GM10248 (cell line): ENCODE results near the gene FMO1.

Experiments used
- CTCF ChIA-PET: fragments of 300-600 bp; sonication (Branson Sonifier 250); formaldehyde crosslinking; extraction: SDS; loops from one replicate; lab custom pipeline; 2021; ENCODE audit warnings: antibody characterized with exemption; lab: Yijun Ruan, JAX
- POLR2A ChIA-PET: fragments of 350-650 bp; sonication (Branson Sonifier 250); formaldehyde crosslinking; extraction: SDS; loops from one replicate; lab custom pipeline; 2020; ENCODE audit warnings: antibody characterized with exemption; lab: Yijun Ruan, JAX
- DNase-seq: peaks from one replicate; pipeline ENCODE4 v3.0.0; 2012; ENCODE audit errors: extremely low spot score
- TF ChIP-seq, protein P1 (sequence below): IDR thresholded peaks from 2 replicates; pipeline ENCODE4 v1.5.1; 2012; ENCODE audit warnings: mild to moderate bottlenecking, low read depth; ENCODE audit errors: extremely low read depth, missing control alignments, control extremely low read depth

FMO1 gene

DNA sequence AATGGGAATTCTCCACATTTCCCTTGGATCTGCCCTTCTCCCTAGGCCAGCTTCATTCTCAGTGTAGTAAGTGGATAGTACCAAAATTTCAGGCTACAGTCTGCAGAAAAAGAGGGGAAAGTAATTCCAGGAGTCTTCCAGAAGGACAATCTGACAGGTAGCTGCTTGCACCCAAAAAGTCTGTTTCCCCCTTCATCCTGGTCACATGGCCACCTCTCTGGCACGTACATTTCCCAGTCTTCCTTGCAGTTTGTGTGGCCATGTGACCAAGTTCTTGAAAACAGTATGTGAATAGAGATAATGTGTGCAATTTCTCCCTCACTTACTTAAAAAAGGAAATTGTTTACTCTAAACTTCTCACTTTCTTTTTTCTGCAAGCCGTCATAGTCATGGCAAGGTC lies 51.0 kb downstream of the FMO1 start:
- POLR2A ChIA-PET, result no interaction called here
- CTCF ChIA-PET, result interaction anchor here (0.7 to 2.5 kb wide), 3 partner anchors 13 to 54 kb away, joined by 3 to 9 read pairs (median 4); partner anchors contain the start of gene FMO4
- no peak for DNase-seq
- TF ChIP-seq, protein P1, sequence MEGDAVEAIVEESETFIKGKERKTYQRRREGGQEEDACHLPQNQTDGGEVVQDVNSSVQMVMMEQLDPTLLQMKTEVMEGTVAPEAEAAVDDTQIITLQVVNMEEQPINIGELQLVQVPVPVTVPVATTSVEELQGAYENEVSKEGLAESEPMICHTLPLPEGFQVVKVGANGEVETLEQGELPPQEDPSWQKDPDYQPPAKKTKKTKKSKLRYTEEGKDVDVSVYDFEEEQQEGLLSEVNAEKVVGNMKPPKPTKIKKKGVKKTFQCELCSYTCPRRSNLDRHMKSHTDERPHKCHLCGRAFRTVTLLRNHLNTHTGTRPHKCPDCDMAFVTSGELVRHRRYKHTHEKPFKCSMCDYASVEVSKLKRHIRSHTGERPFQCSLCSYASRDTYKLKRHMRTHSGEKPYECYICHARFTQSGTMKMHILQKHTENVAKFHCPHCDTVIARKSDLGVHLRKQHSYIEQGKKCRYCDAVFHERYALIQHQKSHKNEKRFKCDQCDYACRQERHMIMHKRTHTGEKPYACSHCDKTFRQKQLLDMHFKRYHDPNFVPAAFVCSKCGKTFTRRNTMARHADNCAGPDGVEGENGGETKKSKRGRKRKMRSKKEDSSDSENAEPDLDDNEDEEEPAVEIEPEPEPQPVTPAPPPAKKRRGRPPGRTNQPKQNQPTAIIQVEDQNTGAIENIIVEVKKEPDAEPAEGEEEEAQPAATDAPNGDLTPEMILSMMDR, result no peak

DNA sequence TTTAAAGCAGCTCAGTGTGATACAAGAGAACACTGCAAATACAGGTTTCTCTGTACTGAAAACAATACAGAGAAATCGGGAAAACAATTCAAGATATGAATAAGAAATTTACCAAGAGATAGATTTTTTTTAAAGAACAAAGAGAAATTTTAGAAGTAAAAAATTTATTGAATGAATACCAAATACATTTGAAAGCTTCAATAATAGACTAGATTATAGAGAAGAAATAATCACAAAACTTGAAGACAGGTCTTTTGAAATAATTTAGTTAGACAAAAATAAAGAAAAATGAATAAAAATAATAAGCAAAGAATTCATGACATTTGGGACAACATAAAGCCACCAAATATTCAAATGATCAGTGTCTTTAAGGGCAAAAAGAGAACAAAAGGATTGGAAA lies 52.1 kb downstream of the FMO1 start:
- ChIA-PET CTCF (interaction anchor here (2.5 kb wide), 1 partner anchor 13 kb away, joined by 9 read pairs; the partner anchor contains the start of gene FMO4), POLR2A (no interaction called here)
- no peak for DNase-seq
- TF ChIP-seq, protein P1, result no peak

DNA sequence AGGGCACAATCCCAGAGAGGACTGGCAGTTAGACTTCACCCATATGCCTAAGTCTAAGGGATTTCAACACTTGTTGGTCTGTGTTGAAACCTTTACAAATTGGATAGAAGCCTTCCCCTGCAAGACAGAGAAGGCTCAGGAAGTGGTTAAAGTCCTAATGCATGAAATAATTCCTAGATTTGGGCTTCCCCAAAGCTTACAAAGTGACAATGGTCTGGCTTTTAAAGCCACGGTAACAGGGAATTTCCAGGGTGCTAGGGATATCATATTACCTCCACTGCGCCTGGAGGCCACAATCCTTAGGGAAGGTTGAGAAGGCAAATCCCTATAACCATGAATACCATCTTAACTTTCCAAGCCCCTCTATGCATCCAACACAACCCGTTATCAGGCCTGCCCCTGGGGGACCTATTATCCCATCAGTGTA lies 62.4 kb downstream of the FMO1 start:
- CTCF ChIA-PET, result no interaction called here
- TF ChIP-seq, protein P1, result no peak
- no peak for DNase-seq
- POLR2A ChIA-PET, result no interaction called here

DNA sequence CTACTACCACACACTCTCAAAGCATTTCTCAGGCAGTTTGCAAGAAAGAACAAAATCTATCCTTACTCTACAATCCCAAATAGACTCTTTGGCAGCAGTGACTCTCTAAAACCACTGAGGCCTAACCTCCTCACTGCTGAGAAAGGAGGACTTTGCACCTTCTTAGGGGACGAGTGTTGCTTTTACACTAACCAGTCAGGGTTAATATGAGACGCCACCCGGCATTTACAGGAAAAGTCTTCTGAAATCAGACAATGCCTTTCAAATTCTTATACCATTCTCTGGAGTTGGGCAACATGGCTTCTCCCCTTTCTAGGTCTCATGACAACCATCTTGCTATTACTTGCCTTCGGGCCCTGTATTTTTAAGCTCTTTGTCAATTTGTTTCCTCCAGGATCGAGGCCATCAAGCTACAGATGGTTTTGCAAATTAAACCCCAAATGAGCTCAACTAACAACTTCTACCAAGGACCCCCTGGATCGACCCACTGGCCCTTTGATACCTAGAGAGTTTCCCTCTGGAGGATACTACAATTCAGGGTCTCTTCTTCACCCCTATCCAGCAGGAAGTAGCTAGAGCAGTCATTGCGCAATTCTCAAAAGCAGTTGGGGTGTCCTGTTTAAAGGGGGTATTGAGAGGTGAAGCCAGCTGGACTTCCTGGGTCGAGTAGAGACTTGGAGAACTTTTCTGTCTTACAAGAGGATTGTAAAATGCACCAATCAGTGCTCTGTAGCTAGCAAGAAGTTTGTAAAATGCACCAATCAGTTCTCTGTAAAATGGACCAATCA lies 63.7 kb downstream of the FMO1 start:
- no peak for DNase-seq
- CTCF ChIA-PET, result interaction anchor here (0.8 to 3.2 kb wide), 7 partner anchors 13 to 404 kb away, joined by 3 to 76 read pairs (median 14); partner anchors contain the start of gene FMO1
- POLR2A ChIA-PET, result no interaction called here
- TF ChIP-seq, protein P1, result no peak

DNA sequence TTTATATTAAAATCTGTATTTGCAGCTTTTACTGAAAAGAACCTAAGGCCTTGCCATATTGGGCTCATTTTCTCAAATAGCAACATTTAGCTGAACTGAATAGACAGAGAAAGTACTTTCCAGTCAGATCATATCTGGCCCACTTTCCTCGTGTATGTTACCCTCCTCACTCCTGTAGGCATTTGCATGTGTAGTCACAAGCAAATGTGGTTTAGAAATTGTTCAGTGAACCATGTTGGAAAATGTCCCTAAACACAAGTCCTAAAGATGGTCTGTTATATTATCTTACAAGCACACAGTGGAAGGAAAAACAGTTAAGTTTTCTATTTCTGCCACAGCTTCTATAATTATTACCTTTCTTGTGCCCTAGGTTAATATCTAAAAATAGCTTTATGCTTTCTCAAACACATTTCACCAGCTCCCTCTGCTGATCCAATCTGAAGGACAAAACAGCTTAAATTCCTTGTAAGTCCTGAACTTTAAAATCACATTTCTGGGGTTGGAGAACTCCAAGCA lies 65.1 kb downstream of the FMO1 start:
- POLR2A ChIA-PET, result no interaction called here
- CTCF ChIA-PET, result interaction anchor here (0.6 to 3.2 kb wide), 44 partner anchors 8 to 624 kb away, joined by 3 to 76 read pairs (median 4); partner anchors contain the start of gene FMO1
- DNase-seq, result no peak

DNA sequence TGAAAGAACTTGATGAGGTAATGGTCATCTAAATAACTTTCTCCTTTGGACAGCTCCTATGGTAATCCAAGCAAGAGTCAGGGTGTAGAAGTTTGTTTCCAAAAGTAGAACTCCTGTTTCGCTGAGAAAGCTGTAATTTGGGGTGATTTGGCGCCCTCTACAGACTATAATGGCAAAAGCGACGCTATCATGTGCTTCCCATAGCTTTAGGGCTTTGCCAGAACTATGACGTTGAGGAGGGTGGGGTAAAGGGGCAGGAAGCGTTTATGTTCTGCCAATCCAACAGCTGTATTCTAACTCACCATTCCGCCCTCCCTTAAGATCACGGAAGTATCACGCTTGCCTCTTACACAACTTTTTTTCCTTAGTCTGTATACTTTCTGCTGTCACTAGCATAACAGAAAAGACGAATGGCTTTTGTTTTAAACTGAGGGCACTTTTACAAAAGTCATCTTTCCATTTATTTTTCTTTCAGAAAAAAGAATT lies 65.6 kb downstream of the FMO1 start, which contains the start of gene FMO4:
Gene FMO4 (plus strand): TSS at position 349 of the 486 bp plus-strand sequence. CDS start 5,643 bp downstream, outside the sequence.
- ChIA-PET POLR2A (no interaction called here), CTCF (interaction anchor here (0.6 to 3.2 kb wide), 47 partner anchors 8 to 1386 kb away, joined by 3 to 76 read pairs (median 4); partner anchors contain the start of gene FMO1)
- DNase-seq, result peak; percentile 83
- TF ChIP-seq, protein P1, result peak; percentile 59

More for the DNA sequence above, 65.1 kb downstream of the FMO1 start:
- TF ChIP-seq, protein P1, result no peak
